GM12801 (cell line): ENCODE measurements around the gene BACH2.

Experiments used
- TF ChIP-seq, protein P1 (sequence below): IDR thresholded peaks from one replicate; pipeline ENCODE4 v1.5.1; 2011; ENCODE audit warnings: control low read depth; ENCODE audit not compliant: insufficient read length; ENCODE audit errors: extremely low read depth

BACH2 gene

GRCh38 chr6:89993411-89993810 is 303.2 kb downstream of the BACH2 start:
- TF ChIP-seq, protein P1, sequence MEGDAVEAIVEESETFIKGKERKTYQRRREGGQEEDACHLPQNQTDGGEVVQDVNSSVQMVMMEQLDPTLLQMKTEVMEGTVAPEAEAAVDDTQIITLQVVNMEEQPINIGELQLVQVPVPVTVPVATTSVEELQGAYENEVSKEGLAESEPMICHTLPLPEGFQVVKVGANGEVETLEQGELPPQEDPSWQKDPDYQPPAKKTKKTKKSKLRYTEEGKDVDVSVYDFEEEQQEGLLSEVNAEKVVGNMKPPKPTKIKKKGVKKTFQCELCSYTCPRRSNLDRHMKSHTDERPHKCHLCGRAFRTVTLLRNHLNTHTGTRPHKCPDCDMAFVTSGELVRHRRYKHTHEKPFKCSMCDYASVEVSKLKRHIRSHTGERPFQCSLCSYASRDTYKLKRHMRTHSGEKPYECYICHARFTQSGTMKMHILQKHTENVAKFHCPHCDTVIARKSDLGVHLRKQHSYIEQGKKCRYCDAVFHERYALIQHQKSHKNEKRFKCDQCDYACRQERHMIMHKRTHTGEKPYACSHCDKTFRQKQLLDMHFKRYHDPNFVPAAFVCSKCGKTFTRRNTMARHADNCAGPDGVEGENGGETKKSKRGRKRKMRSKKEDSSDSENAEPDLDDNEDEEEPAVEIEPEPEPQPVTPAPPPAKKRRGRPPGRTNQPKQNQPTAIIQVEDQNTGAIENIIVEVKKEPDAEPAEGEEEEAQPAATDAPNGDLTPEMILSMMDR, result no peak

DNA sequence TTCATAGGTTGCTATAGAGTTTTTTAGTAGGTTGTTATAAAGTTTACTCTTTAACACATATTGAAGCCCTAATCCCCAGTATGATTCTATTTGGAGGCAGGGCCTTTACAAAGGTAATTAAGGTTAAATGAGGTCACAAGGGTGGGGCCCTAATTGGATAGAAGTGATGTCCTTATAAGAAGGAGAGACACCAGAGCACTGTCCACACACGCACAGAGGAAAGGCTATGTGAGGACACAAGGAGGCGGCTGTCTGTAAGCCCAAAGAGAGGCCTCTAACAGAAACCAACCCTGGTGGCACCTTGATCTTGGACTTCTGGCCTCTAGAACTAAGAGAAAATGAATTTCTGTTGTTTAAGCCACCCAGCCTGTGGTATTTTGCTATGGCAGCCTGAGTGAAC is 303.8 kb downstream of the BACH2 start:
- TF ChIP-seq, protein P1, result no peak

DNA sequence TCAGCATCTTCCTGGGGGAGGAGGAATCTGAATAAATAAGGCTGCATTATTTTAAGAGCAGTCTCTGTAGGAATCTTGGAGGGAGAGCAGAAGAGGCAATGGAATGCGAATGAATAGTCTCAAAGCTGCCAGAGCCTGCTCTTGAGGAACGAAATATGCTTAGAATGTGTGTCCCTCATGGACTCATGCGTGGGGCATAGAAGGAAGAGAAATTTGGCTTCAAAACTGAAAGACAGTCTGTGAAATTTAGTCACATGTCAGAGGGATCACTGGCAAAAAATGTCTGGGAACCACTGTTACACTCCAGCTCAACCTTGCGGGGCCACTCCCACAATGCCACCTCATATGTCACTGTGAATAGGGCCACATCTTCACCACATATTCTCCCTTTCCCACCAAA is 306.9 kb downstream of the BACH2 start:
- TF ChIP-seq, protein P1, result no peak

- TF ChIP-seq, protein P1, result no peak
Measured at GRCh38 chr6:89987830-89988229, 308.8 kb downstream of the BACH2 start.

DNA sequence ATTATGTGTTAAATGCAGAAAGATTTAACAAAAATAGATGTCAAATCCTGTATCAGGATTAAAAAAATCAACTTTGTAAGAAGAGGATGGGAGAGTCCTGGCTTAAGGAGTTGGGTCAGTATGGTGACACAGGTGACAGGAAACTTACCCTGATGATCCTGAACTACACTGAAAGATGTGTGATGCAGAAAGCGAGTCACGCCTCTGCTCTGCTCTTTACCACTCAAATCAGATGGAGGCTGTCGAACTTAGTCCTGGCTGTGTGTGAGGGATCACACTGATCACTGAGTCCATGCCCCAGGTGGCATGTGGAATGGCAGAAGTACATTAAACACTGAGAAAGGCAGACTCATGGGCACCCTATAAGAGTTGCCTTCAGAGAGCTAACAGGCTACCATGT is 309.5 kb downstream of the BACH2 start:
- TF ChIP-seq, protein P1, result no peak

DNA sequence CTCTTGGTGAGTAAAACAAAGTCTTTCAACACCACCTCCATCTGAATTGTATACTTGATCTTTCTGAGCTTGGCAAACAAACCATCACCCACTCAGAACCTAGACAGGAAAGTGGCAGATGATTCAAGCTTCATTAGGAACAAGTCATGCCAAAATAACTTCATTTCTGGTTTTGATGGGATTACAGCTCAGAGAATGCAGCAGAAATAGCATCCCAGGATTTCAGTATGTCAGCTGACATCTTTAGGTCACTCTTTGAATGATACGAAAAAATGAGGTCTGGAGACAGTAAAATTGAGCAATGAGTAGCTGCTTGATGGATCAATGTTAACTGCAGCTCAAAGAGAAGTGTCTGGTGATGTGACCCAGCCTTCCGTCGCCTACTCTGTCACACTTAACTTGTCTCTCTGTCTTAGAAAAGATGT is 310.0 kb downstream of the BACH2 start:
- TF ChIP-seq, protein P1, result no peak

DNA sequence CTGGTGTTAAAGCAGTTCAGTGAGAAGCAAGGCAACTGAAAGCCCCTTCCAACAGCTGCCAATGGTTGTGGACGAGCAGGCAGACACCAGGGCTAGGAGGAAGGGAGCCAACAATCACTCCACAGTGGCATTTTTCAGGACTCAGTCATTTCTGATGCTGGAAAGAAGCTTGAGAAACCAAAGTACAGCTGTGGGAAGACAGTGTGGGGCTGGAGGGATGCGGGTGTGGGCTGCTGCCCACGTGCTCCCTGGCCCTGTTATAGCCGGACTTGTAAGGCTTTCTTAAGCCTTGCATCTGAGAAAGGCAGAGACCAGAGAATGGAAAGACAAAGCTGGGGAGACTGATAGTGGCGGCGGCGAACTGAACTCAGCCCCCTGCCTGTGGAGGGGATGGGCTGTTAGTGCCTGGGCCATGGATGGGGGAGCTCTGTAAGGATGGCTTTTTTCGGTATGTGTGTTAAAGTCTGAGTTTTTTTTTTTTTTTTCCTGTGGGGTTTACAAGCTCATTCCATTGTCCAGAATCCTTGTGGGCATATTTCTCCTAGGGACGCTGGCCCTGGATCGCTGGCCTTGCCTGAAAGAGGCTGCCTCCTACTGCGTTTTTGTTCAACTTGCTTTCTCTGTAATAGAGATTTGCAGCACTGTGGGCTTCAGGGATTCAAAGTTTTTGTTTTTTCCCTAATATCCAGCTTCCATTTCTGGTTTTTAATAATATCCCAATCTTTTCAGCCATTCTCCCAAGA is 310.7 kb downstream of the BACH2 start:
- TF ChIP-seq, protein P1, result no peak
